Measurements from ENCODE around the gene MALAT1.

DNA sequence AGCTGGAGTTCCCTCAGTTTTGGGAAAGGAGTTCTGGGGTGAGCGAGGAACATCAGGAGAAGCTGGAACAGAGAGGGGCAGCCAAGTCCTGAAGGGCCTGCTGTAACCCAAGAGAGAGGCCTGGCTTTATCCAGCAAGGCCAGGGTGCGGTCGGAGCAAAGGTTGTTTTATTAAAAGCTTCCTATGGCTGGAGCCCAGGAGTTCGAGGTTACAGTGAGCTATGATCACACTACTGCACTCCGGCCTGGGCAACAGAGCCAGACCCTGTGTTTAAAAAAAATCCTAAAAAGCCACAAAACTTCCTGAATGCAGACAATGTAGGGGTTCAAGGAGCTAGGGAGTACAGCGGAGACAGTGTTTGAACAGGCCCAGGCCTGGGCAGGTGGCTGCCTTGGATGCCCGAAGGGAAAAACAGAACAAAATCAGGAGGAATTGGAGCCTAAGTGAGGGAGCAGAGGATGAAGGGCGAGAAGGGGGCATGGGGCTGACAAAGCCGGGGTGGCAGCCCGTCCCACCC is 22.2 kb upstream of the MALAT1 start:
- TF ChIP-seq, protein P1, sequence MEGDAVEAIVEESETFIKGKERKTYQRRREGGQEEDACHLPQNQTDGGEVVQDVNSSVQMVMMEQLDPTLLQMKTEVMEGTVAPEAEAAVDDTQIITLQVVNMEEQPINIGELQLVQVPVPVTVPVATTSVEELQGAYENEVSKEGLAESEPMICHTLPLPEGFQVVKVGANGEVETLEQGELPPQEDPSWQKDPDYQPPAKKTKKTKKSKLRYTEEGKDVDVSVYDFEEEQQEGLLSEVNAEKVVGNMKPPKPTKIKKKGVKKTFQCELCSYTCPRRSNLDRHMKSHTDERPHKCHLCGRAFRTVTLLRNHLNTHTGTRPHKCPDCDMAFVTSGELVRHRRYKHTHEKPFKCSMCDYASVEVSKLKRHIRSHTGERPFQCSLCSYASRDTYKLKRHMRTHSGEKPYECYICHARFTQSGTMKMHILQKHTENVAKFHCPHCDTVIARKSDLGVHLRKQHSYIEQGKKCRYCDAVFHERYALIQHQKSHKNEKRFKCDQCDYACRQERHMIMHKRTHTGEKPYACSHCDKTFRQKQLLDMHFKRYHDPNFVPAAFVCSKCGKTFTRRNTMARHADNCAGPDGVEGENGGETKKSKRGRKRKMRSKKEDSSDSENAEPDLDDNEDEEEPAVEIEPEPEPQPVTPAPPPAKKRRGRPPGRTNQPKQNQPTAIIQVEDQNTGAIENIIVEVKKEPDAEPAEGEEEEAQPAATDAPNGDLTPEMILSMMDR (IDR thresholded peaks at IDR 0.05) = no peak
- TF ChIP-seq POLR2A (IDR thresholded peaks at IDR 0.05) = no peak

All from esophagus squamous epithelium (tissue), 4 donors.